GM12892 (cell line): ENCODE data around the gene FEV.

Experiments
- POLR2A ChIP-seq: IDR thresholded peaks from 2 replicates; pipeline ENCODE4 v1.6.1; 2011; ENCODE audit warnings: low read depth, low read length, control low read depth
- POLR2AphosphoS5 ChIP-seq: IDR thresholded peaks from 2 replicates; pipeline ENCODE4 v1.6.1; 2011; ENCODE audit warnings: low read depth, low read length, control low read depth
- TAF1 ChIP-seq: IDR thresholded peaks from 2 replicates; pipeline ENCODE4 v1.6.1; 2011; ENCODE audit warnings: low read depth, mild to moderate bottlenecking, control low read depth, low read length, borderline replicate concordance

DNA sequence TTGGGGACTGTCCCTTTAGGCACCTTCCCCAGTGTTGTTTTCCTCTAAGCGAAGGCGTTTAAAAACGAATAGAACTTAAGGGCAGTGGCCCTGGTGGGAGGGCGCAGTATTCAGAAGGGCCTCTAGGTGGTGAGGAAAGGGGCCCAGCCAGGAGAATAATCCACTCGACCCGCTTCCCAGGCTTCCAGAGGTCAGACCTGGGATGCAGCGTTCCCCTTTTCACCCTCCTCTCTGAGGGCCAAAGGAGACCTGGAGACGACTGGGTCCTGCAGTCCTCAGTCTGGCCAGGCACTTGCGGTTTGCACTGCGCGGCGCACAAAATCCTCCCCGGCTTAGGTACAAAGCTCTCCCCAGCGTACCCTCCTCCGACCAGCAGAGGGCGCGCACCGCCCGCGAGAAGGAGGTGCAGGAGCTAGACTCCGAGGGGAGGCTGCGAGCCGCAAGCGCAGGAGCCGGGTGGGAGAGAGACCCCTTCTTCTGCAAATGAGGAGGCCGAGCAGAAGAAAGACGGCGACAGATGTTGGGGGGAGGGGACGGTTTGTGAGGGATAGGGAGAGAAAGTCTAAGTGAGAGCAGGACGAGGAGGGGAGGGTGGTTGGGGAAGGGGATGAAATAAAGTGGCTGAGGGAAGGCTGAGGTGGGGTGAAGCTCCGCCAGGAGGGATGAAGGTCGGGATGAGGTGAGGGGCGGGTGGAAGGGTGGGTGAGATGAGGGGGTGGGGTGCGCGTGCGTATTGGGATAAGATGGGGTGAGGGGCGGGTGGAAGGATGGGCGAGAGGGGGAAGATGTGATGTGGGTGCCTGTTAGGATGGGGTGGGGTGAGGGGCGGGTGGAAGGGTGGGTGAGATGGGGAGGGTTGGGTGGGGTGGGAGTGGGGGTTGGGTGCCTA, 4.9 kb downstream of the FEV start:
- no peak for TF ChIP-seq POLR2A
- TF ChIP-seq POLR2AphosphoS5, result no peak
- no peak for TF ChIP-seq TAF1
